GM19238 (cell line): ENCODE results near the gene ABAT.
"Not testable (repeated sequence)": the region's sequence is repeated elsewhere in the genome, so short reads cannot be mapped to it uniquely, and the experiment has no call there.

Experiments used
- DNase-seq: peaks from one replicate; pipeline ENCODE4 v3.0.0; 2011; ENCODE audit warnings: low spot score; ENCODE audit not compliant: insufficient read length

The ABAT gene

DNA sequence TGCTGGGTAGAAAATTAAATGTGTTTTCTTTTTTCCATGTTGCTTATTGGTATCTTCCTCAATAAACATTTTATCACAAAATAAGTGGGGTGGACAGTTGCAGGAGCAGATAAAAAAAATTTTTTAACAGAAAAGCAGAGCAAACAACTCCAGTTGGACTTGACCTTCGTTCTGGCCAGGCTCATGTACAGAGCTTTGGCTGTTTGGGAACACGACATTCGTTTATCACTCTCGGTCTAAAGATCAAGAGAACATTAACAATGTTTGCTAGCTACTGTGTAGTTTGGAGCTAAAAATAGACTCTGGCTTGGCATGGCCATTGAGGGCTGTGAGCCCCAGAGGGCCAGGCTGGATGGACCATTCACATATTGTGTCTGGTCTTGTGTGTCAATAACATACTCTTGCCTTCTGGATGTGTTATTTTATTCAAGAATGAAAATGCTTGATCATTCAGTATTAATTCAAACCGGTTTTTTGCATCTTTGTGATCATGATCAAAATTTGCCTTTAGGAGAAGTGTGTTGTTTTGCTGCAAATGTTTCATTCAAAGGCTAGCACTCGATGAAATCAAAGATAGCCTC is 66.4 kb downstream of the ABAT start:
- DNase-seq, result no peak

DNA sequence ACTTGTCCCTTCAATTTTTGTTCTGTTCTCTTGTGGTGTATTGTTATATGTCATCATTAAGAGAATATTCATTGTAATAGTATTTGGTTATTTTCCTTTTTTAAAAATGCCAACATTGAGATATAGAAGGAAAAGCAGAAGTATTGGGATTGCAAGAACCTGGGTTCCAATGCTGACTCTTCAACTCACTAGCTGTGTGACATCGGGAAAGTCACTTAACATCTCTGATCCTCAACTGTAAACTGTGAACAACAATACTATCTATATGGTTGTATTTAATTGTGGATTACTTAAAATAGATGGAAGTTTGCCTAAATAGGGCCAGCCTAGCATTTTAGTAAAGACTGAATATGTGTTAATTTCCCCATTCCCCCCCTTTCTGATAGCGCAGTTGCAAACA is 67.2 kb downstream of the ABAT start:
- DNase-seq, result no peak

DNA sequence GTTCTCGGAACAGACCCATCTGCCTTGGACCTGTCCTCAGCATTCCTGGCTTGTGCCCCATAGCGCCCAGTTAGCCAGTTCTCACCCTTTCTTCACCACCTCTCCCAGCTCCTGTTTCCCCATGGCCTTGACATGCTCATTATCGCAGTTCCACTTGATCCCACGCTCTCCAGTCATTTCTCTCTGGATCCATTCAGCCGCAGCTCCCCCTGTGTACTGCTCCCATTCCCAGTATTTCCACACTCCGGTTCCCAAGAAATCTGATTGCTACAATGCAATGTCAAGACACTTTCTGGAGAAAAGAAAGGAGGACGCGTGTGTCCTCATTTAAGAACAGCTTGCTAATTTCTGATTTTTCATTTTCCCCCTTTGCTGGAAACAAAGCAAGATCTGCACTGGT is 67.7 kb downstream of the ABAT start:
- no peak for DNase-seq

DNA sequence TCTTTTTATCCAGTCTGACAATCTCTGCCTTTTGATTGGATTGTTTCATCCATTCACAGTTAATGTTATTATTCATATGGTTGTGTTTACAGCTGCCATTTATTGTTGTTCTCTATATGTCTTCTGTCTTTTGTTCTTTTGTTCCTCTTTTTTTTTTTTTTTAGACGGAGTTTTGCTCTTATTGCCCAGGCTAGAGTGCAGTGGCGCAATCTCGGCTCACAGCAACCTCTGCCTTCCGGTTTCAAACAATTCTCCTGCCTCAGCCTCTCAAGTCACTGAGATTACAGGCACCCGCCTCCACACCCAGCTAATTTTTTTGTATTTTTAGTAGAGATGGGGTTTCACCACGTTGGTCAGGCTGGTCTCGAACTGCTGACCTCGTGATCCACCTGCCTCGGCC is 74.5 kb downstream of the ABAT start:
- not testable (repeated sequence) for DNase-seq

- DNase-seq, result no peak
Measured at GRCh38 chr16:8751481-8752311, 77.3 kb downstream of the ABAT start.

GRCh38 chr16:8752706-8753105 is 78.3 kb downstream of the ABAT start:
- DNase-seq, result no peak

DNA sequence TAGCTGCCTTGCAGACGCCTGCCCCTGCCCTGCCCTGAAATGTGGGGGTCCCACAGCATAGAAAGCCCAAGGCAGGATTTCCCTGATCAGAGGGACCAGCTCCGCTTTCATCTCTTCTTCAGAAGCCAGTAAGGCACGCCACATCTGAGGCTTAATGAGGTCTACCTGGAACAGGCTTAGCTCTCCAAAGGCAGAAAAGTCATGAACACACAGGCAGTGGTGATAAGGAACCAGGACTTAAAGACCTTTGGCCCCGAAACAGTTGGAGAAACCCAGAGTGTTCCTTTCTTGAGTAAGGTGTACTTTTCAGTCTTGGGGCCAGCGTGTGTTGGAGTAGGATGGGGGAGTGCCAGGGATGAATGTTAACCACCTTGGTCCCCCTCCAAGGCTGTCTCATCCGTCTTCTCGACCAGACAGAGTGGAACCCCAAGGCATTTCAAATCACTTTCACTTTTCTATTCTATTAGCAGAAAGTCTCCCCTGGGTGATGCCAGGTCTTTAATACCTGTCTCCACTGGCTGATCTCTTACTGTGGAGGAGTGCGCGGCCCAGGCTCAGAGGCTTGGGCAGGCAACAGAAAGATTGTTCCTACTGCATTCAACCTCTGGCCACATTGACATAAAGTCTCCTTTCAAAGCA is 79.1 kb downstream of the ABAT start:
- no peak for DNase-seq

GRCh38 chr16:8756755-8757154 is 82.3 kb downstream of the ABAT start:
- DNase-seq, result no peak

DNA sequence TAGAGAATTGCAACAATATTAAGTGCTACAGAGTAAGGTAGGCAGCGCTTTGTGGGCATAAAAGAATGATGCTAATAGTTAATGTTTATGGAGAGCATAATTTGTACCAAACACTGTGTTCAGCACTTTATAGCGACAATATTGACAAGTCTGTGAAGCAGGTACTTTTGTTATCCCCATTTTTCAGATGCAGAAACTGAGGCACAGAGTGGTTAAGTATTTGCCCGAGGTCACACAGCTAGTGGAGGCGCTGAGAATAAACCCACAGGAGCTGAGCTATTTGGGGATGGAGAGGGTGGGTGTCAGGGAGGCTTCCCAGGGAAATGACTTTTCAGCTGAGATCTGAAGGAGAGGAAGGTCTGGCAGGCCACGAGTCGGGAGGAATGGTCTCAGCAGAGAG is 83.6 kb downstream of the ABAT start:
- no peak for DNase-seq

GRCh38 chr16:8760021-8760420 is 85.6 kb downstream of the ABAT start:
- DNase-seq, result no peak

DNA sequence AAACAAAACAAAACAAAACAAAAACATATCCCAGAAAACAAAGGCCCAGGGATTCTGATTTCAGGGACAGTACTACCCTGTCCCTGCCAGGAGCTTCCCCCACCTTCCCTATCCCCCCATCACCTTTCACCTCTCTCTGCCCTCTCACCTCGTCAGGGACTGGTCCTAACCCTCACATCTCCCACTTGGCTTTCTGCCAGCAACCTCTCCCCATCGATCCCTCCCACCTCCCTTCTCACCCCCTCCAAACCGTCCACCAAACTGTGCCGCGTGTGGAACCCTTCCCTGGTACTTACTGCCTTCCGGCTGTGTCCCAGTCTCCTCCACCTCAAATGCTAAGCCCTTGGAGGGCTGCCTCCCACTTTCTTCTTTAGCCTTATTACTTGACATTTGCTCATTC is 86.7 kb downstream of the ABAT start:
- DNase-seq, result no peak

- DNase-seq, result no peak
Measured at GRCh38 chr16:8762254-8762653, 87.8 kb downstream of the ABAT start.

DNA sequence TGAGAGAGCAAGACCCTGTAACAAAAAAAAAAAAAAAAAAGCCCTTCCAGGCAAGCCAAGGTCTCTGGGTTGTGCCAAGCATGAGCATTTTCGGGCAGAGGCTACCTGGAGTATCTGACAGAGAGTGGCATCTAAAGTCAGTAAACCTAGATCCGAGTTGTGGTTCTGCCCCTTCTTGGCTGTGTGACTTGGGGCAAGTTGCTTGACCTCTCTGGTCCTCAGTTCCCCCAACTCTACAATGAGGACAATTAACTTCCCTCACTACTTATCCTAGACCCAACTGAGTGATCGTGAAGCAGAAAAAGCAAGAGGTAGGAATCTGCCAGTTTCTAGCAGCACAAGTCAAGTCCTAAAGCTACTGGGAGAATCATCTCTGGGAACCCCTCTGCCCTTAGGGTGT is 88.7 kb downstream of the ABAT start:
- DNase-seq, result no peak

GRCh38 chr16:8763899-8764298 is 89.5 kb downstream of the ABAT start:
- no peak for DNase-seq

DNA sequence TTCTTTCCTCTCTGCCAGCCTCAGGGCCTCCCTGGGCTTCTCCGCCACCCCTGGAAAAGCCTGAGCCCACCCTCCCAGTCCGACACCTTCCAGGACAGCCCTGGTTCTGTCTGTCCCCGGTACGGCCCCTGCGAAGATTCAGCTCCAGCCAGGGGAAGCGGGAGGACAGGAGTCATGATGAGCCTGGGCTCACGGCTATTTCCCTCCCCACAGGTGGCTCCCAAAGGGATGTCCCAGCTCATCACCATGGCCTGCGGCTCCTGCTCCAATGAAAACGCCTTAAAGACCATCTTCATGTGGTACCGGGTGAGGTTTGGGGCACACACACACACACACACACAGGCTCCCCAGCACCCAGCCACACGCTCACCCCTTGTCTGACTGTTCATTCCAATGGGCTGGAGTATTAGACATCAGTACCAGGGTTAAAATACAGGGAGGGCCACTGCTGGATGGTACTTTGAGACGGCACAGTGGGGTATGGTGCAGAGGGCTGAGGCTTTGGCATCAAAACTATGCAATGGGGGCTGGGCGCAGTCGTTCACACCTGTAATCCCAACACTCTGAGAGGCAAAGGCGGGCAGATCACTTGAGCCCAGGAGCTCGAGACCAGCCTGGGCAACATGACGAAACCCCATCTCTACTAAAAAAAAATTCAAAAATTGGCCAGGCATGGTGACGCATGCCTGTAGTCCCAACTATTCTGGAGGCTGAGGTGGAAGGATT is 90.3 kb downstream of the ABAT start:
- DNase-seq, result no peak

GRCh38 chr16:8767176-8767575 is 92.8 kb downstream of the ABAT start:
- DNase-seq, result no peak

- no peak for DNase-seq
Measured at GRCh38 chr16:8768283-8768682, 93.9 kb downstream of the ABAT start.

DNA sequence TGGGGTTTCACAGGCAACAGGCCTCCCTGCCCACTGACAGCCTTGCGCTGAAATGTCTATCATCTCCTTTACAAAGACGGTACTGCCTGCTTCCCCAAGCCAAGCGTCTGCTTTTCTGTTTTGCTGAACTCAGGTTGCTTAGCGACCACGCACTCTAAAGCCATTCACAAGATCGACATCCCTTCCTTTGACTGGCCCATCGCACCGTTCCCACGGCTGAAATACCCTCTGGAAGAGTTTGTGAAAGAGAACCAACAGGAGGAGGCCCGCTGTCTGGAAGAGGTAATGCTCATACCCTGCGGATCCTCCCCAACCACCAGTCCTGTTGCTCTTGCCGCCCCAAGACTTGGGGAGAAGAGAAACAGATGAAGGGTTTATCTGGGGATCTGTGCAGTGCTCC is 94.3 kb downstream of the ABAT start:
- no peak for DNase-seq

GRCh38 chr16:8773537-8773936 is 99.1 kb downstream of the ABAT start:
- no peak for DNase-seq

DNA sequence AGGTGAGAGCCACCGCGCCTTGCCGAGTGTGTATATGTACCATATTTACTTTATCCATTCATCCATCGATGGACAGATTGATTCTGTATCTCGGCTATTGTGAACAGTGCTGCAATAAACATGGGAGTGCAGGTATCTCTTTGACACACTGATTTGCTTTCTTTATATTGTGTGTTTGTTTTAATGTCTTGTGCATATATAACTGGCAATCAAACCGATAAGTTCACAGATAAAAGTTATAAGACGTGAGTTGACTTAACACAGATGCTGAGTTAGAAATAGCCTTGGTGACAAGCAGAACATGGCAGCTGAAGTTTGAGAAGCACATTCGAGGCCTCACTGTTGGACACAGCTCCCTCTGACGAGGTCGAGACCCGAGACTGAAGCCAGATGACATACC is 99.8 kb downstream of the ABAT start:
- DNase-seq, result no peak

DNA sequence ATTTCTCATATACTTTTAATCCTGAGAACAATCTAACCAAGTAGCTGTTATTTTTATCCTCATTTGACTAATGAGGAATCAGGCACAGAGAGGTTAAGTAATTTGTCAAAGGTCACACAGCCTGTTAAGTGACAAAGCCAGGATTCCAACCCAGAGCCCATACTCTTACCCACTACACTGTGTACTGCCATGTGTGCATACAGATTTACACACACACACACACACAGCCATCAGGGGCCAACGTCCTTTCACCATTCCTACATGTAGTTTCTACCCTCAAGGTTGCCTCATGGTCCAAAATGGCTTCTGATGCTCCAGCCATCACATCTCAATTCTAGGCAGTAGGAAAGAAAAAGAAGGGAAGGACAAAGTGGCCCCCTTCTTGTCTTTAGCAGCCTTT is 100.9 kb downstream of the ABAT start:
- DNase-seq, result no peak

GRCh38 chr16:8776129-8776584 is 101.7 kb downstream of the ABAT start:
- DNase-seq, result no peak
